ENCODE results near the gene YES1. TPM values are rescaled to one million over a fixed set of nuclear protein-coding genes. Genes with fewer than 3 reads are reported as not detected.
A peak's percentile ranks its signal among the peaks of the same experiment; 100 is the strongest.

YES1 gene
- total and polyA plus RNA-seq, 5 donors: 9.2 to 25.9 (median 25.0) TPM

GRCh38 chr18:681985-682384, 130.1 kb downstream of the YES1 start:
- WGBS: 88% methylated on average over 5 of the region's 5 CpGs
- H3K4me3 ChIP-seq (ENCODE audit: low read length): no peak overlapping the region
- ATAC-seq: no peak
- H3K4me1 ChIP-seq (ENCODE audit: control insufficient read depth, insufficient read depth, low read length): no peaks in the 10 kb centered on the region
- H3K9me3 ChIP-seq (ENCODE audit: control insufficient read depth, low read length): no peaks in the 10 kb centered on the region
- intact Hi-C loops (cut with DNase I): no loop called here
- H3K27ac ChIP-seq (ENCODE audit: low read length): no peak overlapping the region
- no peak for DNase-seq
- no peaks in the 10 kb centered on the region for H3K27me3 ChIP-seq (ENCODE audit: control insufficient read depth, insufficient read depth)

- WGBS: 94% methylated on average over 4 of the region's 4 CpGs
- no peak for ATAC-seq
- Histone ChIP-seq H3K9me3 (ENCODE audit: control insufficient read depth, low read length) (no peaks in the 10 kb centered on the region), H3K4me3 (ENCODE audit: low read length) (no peak overlapping the region), H3K27me3 (ENCODE audit: control insufficient read depth, insufficient read depth) (no peaks in the 10 kb centered on the region), H3K4me1 (ENCODE audit: control insufficient read depth, insufficient read depth, low read length) (no peaks in the 10 kb centered on the region), H3K27ac (ENCODE audit: low read length) (no peak overlapping the region)
- intact Hi-C loops (cut with DNase I): no loop called here
- no peak for DNase-seq
These were observed 131.7 kb downstream of the YES1 start for GRCh38 chr18:680392-680791.

DNA sequence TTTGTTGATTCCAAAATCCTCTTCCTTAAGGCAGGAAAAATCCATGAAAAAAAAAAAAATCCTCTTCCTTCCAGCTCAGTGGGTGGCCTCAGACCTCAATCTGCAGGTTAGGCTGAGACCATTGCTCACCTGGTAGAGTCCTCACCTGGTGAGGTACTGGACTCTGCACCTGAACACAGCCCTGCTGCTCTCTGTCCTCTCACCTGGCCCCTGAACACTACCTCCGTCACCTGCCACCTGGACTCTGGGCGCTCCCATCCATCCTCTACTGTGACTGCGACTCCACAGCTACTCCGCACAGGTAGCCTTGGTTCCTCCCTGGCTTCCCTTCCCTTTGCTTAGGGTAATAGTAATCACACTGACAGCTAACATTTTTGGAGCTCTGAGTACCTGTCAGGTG, 132.5 kb downstream of the YES1 start:
- 96% methylated on average over 4 of the region's 4 CpGs for WGBS
- no peaks in the 10 kb centered on the region for H3K27me3 ChIP-seq (ENCODE audit: control insufficient read depth, insufficient read depth)
- no peak overlapping the region for H3K27ac ChIP-seq (ENCODE audit: low read length)
- no peak for ATAC-seq
- no peaks in the 10 kb centered on the region for H3K9me3 ChIP-seq (ENCODE audit: control insufficient read depth, low read length)
- H3K4me1 ChIP-seq (ENCODE audit: control insufficient read depth, insufficient read depth, low read length): no peaks in the 10 kb centered on the region
- no peak overlapping the region for H3K4me3 ChIP-seq (ENCODE audit: low read length)
- intact Hi-C loops (cut with DNase I): no loop called here
- no peak for DNase-seq

- 91% methylated on average over 15 of the region's 15 CpGs for WGBS
- no peaks in the 10 kb centered on the region for H3K27me3 ChIP-seq (ENCODE audit: control insufficient read depth, insufficient read depth)
- H3K4me1 ChIP-seq (ENCODE audit: control insufficient read depth, insufficient read depth, low read length): no peaks in the 10 kb centered on the region
- H3K9me3 ChIP-seq (ENCODE audit: control insufficient read depth, low read length): no peaks in the 10 kb centered on the region
- ATAC-seq: no peak
- no peak for DNase-seq
- intact Hi-C loops (cut with DNase I): no loop called here
- no peak overlapping the region for H3K4me3 ChIP-seq (ENCODE audit: low read length)
- H3K27ac ChIP-seq (ENCODE audit: low read length): no peak overlapping the region
These were observed 133.4 kb downstream of the YES1 start for GRCh38 chr18:678482-679182.

- 83% methylated on average over 14 of the region's 14 CpGs for WGBS
- H3K4me3 ChIP-seq (ENCODE audit: low read length): no peak overlapping the region
- DNase-seq: no peak
- no peak overlapping the region for H3K27ac ChIP-seq (ENCODE audit: low read length)
- H3K27me3 ChIP-seq (ENCODE audit: control insufficient read depth, insufficient read depth): no peaks in the 10 kb centered on the region
- no peaks in the 10 kb centered on the region for H3K9me3 ChIP-seq (ENCODE audit: control insufficient read depth, low read length)
- intact Hi-C loops (cut with DNase I): no loop called here
- no peak for ATAC-seq
- no peaks in the 10 kb centered on the region for H3K4me1 ChIP-seq (ENCODE audit: control insufficient read depth, insufficient read depth, low read length)
These were observed 134.1 kb downstream of the YES1 start for GRCh38 chr18:677951-678381.

GRCh38 chr18:677145-677544, 134.9 kb downstream of the YES1 start:
- Histone ChIP-seq H3K4me3 (ENCODE audit: low read length) (no peak overlapping the region), H3K4me1 (ENCODE audit: control insufficient read depth, insufficient read depth, low read length) (no peaks in the 10 kb centered on the region), H3K27ac (ENCODE audit: low read length) (no peak overlapping the region), H3K9me3 (ENCODE audit: control insufficient read depth, low read length) (no peaks in the 10 kb centered on the region), H3K27me3 (ENCODE audit: control insufficient read depth, insufficient read depth) (no peaks in the 10 kb centered on the region)
- whole genome bisulfite sequencing: 85% methylated on average over 4 of the region's 4 CpGs
- intact Hi-C loops (cut with DNase I): no loop called here
- ATAC-seq (no peak), DNase-seq (no peak)

DNA sequence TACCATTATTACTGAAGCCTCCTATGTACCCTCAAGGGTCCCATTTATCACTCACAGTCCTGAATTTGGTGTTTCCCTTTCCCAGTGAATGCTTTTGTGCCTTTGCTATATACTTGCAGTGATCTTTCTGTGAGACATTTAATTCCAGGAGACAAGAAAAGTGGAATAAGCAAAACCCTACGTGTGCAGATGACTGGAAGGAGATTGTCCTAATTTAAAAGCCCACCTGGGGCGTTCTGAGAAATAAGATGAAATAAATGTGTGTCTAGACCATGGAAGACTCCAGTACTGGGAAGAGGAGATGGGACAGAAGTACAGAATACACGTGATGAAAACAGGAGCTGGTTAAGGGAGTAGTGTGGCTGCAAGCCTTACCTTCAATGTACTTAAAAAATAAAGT, 135.3 kb downstream of the YES1 start:
- Histone ChIP-seq H3K27me3 (ENCODE audit: control insufficient read depth, insufficient read depth) (no peaks in the 10 kb centered on the region), H3K4me3 (ENCODE audit: low read length) (no peak overlapping the region), H3K27ac (ENCODE audit: low read length) (no peak overlapping the region), H3K9me3 (ENCODE audit: control insufficient read depth, low read length) (no peaks in the 10 kb centered on the region), H3K4me1 (ENCODE audit: control insufficient read depth, insufficient read depth, low read length) (no peaks in the 10 kb centered on the region)
- 94% methylated on average over 3 of the region's 3 CpGs for WGBS
- intact Hi-C loops (cut with DNase I): no loop called here
- ATAC-seq: no peak
- no peak for DNase-seq

DNA sequence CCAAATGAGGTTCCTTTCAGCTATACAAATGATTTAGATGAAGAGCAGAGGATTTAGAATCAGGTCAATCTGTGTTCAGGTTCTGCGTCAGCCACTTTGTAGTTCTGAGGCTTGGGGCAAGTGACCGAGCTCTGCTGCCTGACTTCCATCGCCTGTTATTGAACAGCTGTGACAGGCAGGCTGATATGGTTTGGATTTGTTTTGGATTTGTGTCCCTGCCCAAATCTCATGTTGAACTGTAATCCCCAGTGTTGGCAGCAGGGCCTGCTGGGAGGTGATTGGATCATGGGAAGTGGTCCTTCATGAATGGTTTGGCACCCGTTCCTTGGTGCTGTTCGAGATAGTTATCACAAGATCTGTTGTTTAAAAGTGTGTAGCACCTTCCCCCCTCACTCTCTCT, 136.0 kb downstream of the YES1 start:
- Histone ChIP-seq H3K4me3 (ENCODE audit: low read length) (no peak overlapping the region), H3K4me1 (ENCODE audit: control insufficient read depth, insufficient read depth, low read length) (no peaks in the 10 kb centered on the region), H3K27me3 (ENCODE audit: control insufficient read depth, insufficient read depth) (no peaks in the 10 kb centered on the region), H3K27ac (ENCODE audit: low read length) (no peak overlapping the region), H3K9me3 (ENCODE audit: control insufficient read depth, low read length) (no peaks in the 10 kb centered on the region)
- WGBS: 57% methylated on average over 5 of the region's 5 CpGs
- DNase-seq: peak in 2 of 3 donors; percentile 55 to 63
- intact Hi-C loops (cut with DNase I): no loop called here
- peak in 1 of 2 donors; percentile 26 for ATAC-seq

GRCh38 chr18:675307-675706, 136.7 kb downstream of the YES1 start:
- 97% methylated on average over 7 of the region's 7 CpGs for WGBS

DNA sequence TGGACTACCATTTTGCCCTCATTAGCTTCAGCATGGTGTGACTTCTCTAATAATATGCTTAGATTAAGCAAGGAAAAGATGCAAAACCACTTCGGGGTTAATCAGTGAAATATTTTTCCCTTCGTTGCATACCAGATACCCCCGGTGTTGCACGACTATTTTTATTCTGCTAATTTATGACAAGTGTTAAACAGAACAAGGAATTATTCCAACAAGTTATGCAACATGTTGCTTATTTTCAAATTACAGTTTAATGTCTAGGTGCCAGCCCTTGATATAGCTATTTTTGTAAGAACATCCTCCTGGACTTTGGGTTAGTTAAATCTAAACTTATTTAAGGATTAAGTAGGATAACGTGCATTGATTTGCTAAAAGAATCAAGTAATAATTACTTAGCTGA, 138.3 kb downstream of the YES1 start:
- H3K27ac ChIP-seq (ENCODE audit: low read length): no peak overlapping the region
- DNase-seq (no peak), ATAC-seq (no peak)
- H3K9me3 ChIP-seq (ENCODE audit: control insufficient read depth, low read length): no peaks in the 10 kb centered on the region
- H3K4me1 ChIP-seq (ENCODE audit: control insufficient read depth, insufficient read depth, low read length): no peaks in the 10 kb centered on the region
- H3K4me3 ChIP-seq (ENCODE audit: low read length): no peak overlapping the region
- intact Hi-C loops (cut with DNase I): no loop called here
- WGBS: 41% methylated on average over 5 of the region's 5 CpGs
- no peaks in the 10 kb centered on the region for H3K27me3 ChIP-seq (ENCODE audit: control insufficient read depth, insufficient read depth)

More at GRCh38 chr18:675307-675706, 136.7 kb downstream of the YES1 start:
- DNase-seq (no peak), ATAC-seq (no peak)
- Histone ChIP-seq H3K27me3 (ENCODE audit: control insufficient read depth, insufficient read depth) (no peaks in the 10 kb centered on the region), H3K4me1 (ENCODE audit: control insufficient read depth, insufficient read depth, low read length) (no peaks in the 10 kb centered on the region), H3K4me3 (ENCODE audit: low read length) (no peak overlapping the region), H3K27ac (ENCODE audit: low read length) (no peak overlapping the region), H3K9me3 (ENCODE audit: control insufficient read depth, low read length) (no peaks in the 10 kb centered on the region)
- intact Hi-C loops (cut with DNase I): no loop called here

DNA sequence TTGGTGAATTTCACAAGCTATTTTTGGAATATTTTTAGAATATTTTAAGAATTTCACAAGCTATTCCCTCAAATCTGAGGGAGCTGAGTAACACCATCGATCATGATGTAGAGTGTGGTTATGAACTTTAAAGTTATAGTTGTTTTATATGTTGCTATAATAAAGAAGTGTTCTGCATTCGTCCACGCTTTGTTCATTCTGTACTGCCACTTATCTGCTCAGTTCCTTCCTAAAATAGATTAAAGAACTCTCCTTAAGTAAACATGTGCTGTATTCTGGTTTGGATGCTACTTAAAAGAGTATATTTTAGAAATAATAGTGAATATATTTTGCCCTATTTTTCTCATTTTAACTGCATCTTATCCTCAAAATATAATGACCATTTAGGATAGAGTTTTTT, 138.7 kb downstream of the YES1 start:
- 59% methylated on average over 3 of the region's 3 CpGs for WGBS
- no peaks in the 10 kb centered on the region for H3K27me3 ChIP-seq (ENCODE audit: control insufficient read depth, insufficient read depth)
- H3K4me3 ChIP-seq (ENCODE audit: low read length): no peak overlapping the region
- no peak for DNase-seq
- intact Hi-C loops (cut with DNase I): no loop called here
- ATAC-seq: no peak
- H3K4me1 ChIP-seq (ENCODE audit: control insufficient read depth, insufficient read depth, low read length): no peaks in the 10 kb centered on the region
- H3K9me3 ChIP-seq (ENCODE audit: control insufficient read depth, low read length): no peaks in the 10 kb centered on the region
- no peak overlapping the region for H3K27ac ChIP-seq (ENCODE audit: low read length)
